Measurements from ENCODE around the gene NPLOC4.
A peak's percentile ranks its signal among the peaks of the same experiment; 100 is the strongest.

The NPLOC4 gene

GRCh38 chr17:81565231-81565630 lies 71.7 kb downstream of the NPLOC4 start:
- no peak for DNase-seq (ENCODE audit: low spot score)

- no peak for DNase-seq (ENCODE audit: low spot score)
These were observed 72.1 kb downstream of the NPLOC4 start for GRCh38 chr17:81564778-81565177.

- DNase-seq (ENCODE audit: low spot score): no peak
These were observed 72.9 kb downstream of the NPLOC4 start for GRCh38 chr17:81563861-81564586.

- no peak for DNase-seq (ENCODE audit: low spot score)
These were observed 75.4 kb downstream of the NPLOC4 start for GRCh38 chr17:81561494-81561885.

DNA sequence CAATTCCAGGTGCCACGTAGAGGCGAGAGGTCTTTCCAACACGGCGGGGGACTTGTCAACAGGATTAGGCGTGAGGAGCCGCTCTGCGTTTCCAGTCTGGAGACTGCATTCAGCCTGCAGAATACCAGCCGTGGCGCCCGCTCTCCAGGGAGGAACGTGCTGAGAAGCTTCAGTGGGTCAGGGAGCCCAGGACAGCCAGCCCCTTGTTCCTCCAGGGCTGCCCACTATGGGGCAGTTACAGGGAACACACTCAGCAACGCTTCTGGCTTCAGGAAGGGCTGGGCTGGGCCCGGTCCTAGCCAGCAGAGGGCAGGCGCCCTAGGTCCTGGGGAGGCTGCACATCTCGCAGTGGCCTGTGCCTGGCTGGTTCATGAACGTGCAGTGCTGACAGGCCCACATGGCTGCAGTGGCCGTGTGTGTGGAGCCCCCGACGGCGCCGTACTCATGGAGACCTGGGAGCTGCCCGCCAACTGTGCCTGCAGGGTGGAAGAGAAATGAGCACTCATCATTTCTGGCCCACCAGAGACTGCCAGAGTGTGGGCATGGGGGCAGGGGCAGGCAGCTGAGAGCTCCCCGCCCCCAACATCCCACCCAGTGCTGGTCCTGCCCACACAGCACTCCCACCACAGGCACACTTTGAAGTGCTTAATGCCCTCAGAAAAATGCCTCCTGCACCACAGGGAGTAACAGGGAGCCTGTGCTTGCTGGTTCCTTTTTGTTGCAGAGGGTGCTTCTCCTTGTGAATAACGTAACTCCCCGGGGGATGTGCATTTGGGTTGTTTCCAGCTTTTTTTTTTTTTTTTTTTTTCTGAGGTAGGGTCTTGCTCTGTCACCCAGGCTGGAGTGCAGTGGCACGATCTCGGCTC lies 77.7 kb downstream of the NPLOC4 start:
- DNase-seq (ENCODE audit: low spot score): no peak

- no peak for DNase-seq (ENCODE audit: low spot score)
These were observed 78.8 kb downstream of the NPLOC4 start for GRCh38 chr17:81558115-81558468.

GRCh38 chr17:81557276-81558114 lies 79.4 kb downstream of the NPLOC4 start:
- no peak for DNase-seq (ENCODE audit: low spot score)

GRCh38 chr17:81556863-81557262 lies 80.0 kb downstream of the NPLOC4 start:
- no peak for DNase-seq (ENCODE audit: low spot score)

- DNase-seq (ENCODE audit: low spot score): peak; percentile 67
These were observed 80.7 kb downstream of the NPLOC4 start for GRCh38 chr17:81556175-81556691.

GRCh38 chr17:81553616-81554181 lies 83.2 kb downstream of the NPLOC4 start:
- peak; percentile 82 for DNase-seq (ENCODE audit: low spot score)

GRCh38 chr17:81553018-81553615 lies 83.8 kb downstream of the NPLOC4 start:
- DNase-seq (ENCODE audit: low spot score): peak; percentile 79

GRCh38 chr17:81552244-81553017 lies 84.5 kb downstream of the NPLOC4 start, which contains the start of gene FAAP100:
TSS of gene FAAP100 (minus strand) at chr17:81552353. CDS start at chr17:81552330, 23 bp downstream.
- peak; percentile 96 for DNase-seq (ENCODE audit: low spot score)

GRCh38 chr17:81551458-81552243 lies 85.3 kb downstream of the NPLOC4 start:
- DNase-seq (ENCODE audit: low spot score): peak; percentile 56

DNA sequence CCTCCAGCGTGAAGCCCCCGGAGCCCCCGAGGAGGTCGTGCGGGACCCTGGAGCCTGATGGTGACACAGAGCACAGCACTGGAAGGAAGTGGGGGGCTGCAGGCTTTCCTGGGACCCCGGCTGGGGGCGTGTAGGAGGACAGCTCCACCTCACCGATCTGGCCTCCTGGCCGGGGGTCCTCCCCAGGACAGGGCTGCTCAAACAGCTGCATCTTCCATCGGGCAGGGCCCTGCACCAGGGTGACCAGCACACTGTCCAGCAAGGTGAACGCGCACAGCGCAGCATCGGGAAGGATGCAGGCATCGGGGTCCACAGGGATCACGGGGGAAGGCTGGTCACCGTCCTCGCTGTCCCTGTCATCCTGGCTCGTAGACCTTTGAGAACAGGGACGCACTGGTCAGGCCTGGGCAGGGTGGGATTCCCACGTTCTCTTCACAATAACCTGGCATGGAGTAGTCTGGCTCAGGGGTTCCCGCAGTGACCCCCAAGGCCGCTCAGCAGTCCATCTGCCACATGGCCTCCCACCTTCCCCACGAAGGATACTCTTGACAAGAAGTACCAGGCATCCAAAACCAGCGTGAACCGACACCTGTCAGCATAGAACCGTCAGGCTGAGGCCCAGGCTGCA lies 86.0 kb downstream of the NPLOC4 start:
- no peak for DNase-seq (ENCODE audit: low spot score)

GRCh38 chr17:81550285-81550684 lies 86.6 kb downstream of the NPLOC4 start:
- no peak for DNase-seq (ENCODE audit: low spot score)

DNA sequence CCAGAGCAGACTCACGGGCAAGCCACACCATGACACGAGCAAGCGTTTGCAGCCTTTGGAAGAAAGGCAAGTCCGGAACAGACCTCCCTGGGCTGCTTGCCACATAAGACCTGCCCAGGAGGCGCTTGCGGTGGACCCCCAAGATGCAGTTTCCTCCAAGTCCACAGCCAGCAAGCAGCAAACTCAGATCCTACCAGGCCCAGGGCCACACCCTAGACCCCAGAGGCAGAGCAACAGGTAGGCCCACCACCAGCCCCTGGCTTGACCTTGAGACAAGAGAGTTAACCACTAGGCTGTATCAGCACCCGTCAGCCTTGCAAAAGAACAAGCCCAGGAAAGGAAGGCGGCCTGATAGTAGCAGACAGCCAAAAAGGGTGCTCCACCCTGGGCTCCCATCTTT lies 87.1 kb downstream of the NPLOC4 start:
- DNase-seq (ENCODE audit: low spot score): no peak

DNA sequence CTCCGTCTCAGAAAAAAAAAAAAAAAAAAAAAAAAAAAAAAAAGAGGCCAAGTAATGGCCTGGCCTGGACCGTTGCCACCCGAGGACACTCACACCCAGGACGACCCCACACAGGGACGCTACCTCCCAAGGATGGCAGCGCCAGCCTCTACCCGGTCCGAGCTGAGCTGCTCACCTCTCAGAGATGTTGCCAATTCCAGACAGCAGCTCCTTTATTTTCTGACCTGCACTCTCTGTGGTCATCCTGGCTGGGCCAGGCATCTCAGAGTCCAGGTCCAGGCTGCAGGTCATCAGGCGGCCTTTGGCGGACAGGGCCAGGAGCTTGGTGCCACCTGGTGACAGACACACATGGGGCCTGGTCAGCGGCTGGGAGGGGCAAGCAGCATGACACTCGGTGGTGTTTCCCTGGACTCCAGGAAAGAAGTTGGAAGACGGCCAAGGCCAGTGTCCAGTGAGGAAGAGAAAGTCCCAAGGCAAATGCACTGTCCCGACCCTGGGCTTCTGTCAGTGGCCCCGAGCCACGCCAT lies 87.8 kb downstream of the NPLOC4 start:
- DNase-seq (ENCODE audit: low spot score): no peak

GRCh38 chr17:81547614-81547982 lies 89.3 kb downstream of the NPLOC4 start:
- DNase-seq (ENCODE audit: low spot score): no peak
